Left cardiac atrium (tissue), 4 donors: Measurements from ENCODE around the gene URM1. TPM values are rescaled to one million over a fixed set of nuclear protein-coding genes. Genes with fewer than 3 reads are reported as not detected.
"Not testable (repeated sequence)": the region's sequence is repeated elsewhere in the genome, so short reads cannot be mapped to it uniquely, and the experiment has no call there.

Experiments used
- ATAC-seq, 2 donors: fragments of 200-7000 bp; cut with Tn5 transposase; one replicate each; pipeline ENCODE4 v1.9.1; 2020; ENCODE audit warnings: mild to moderate bottlenecking in 2 of 2, moderate library complexity in 2 of 2
- DNase-seq: peaks from one replicate; pipeline ENCODE4 v3.0.0-alpha.2; 2020
- intact Hi-C, 2 donors: fragments of 100-400 bp; cut with DNase I; formaldehyde crosslinking; loops; one replicate each; pipeline versions ENCODE4 v1.14.1 to v1.15.1; 2022 to 2023
- total RNA-seq, 2 donors: library from RNA; stranded (reverse); fragmentation: NEBNext Ultra II Directional; extraction: Animal tissue kit (Norgen Biotek cat#: 25700); gene quantifications; one replicate each; pipeline ENCODE4 v1.2.1, GENCODE V29; 2021
- donor health status: DM: no; HTN: yes; CAD: no.
- donor health status: DM: no; HTN: yes; CAD: no; lungs with severe emphysema.
- donor health status: DM: yes; HTN: yes; CAD: no.
- donor health status: Dilated cardiomyopathy.

Gene URM1
- total RNA-seq, 2 donors from 2014 or later = 49.8 to 58.0 TPM

DNA sequence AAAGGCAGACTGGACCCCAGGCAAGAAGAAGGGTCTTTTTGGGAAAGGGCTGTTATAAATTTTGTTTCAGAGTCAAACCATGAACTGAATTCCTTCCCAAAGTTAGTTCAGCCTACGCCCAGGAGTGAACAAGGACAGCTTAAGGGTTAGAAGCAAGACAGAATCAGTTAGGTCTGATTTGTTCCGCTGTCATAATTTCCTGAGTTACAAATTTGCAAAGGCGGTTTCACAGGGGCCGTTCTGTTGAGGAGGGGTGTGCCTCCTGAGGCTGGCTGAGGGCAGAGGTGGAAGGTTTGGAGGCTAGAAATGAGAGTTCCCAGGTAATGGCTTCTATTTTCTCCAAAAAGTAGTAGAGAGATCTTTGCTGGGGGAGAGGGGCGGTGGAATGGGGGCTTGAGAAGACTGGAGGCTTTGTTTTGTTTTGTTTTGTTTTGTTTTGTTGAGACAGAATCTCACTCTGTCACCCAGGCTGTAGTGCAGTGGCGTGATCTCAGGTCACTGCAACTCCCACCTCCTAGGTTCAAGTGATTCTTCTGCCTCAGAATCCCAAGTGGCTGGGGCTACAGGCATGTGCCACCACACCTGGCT is 45.4 kb downstream of the URM1 start:
- no peak for ATAC-seq
- no peak for DNase-seq
- intact Hi-C loops = loop anchor here in 1 of 2 donors (10.0 kb wide), 1 partner anchor 122 kb away; no protein-coding TSS in a partner anchor

DNA sequence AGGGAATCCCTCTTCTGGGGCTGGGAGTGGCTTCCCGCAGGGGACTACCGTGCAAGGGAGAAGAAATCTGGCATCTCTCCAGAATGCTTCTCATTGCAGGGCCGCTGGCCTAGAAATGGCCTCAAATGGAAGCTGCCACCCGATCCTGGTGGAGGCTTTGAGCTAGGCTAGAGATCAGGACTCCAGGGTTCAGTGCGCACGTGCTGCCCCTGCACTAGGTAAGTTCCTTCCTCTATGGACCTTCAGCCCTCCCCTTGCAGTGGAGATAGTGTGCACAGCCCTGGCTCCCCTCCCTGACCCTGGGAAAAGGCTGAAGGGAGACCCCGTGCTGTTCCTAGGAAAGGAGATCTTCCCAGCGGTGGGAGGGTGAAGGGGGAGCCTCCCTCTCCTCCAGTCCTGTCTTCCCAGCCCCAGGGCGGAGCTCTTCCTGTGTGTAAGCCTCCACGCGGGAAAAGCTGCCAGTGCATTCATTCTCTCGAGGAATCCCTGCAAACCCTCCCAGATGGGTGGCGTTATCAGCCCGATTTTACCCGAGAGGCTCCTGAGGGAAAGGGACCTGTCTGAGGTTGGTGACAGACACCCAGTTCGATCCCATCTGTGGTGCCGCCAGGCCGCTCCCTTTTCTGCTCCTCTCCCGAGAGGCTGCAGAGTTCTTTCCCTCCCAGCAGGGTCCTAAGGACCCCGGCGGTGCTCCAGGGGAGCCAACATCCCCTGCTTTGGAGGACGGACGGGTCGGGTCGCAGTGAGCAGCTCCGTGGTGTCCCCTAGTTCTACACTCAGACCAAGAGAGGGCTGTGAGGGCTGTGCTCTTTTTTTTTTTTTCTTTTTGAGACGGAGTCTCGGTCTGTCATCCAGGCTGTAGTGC is 48.1 kb downstream of the URM1 start:
- intact Hi-C loops = loop anchor here in 1 of 2 donors (10.0 kb wide), 1 partner anchor 124 kb away; no protein-coding TSS in a partner anchor
- no peak for ATAC-seq
- no peak for DNase-seq

DNA sequence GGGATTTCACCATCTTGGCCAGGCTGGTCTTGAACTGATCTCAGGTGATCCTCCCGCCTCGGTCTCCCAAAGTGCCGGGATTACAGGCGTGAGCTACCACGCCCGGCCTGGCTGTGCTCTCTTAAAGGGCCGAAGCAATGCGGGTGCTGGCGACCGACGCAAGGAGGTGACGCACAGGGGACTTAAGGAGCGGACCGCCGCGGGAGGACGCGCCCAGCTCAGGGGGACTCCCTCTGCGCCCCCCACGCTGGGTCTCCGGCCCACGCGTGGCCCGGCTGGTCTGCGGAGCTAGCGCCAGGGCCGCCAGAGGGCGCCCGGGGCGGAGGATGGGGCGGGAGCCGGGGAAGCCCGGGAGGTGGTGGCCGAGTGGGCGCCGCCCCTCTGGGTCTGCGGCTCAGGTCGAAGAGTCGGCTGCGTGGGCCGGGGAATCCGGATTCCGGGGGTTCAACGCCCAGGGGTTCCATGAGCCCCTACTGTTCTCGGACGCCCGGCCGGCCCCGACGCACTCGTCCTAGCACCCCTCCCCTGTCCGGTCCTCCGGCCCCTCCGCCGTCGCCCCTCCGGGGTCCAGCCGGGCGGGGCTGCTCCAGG is 49.0 kb downstream of the URM1 start:
- intact Hi-C loops = no loop called here
- peak; percentile 81 for DNase-seq
- ATAC-seq = peak; percentile 93 to 94

DNA sequence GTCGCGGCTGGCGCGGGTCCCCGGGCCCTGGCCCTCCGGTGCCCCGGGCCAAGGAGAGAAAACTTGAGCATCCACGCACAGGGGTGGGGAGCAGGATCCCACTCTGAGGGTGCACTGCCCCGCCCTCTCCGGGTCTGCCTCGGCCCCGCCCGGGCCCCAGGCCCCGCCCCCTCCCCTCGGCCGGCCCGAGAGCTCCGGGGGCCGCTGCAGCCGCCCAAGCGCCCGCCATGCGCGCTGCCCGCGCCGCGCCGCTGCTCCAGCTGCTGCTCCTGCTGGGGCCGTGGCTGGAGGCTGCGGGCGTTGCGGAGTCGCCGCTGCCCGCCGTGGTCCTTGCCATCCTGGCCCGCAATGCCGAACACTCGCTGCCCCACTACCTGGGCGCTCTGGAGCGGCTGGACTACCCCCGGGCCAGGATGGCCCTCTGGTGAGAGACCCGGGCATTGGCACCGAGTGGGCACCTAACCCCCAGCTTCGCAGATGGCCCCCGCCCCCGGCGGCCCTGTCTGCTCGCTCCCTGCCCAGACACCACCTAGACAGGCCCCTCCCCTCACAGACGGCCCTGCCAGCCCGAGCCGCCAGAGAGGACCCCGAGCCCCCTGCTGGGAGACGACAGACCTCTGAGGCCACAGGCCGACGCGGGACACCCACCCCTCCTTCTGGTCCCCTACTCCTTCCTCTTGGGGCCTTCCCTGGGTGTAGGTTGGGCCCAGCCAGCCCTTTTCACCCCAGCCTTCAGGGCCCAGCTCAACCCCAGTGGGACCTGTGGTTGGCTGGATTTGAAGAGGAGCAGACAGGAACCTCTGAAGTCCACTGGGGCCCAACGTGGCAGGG is 49.7 kb downstream of the URM1 start, which contains the start of gene CERCAM:
Gene CERCAM (plus strand): TSS at position 207 of the 831 bp plus-strand sequence. CDS start 21 bp downstream, at position 228.
- ATAC-seq (peak; percentile 94 to 95), DNase-seq (peak; percentile 76)
- intact Hi-C loops = no loop called here

DNA sequence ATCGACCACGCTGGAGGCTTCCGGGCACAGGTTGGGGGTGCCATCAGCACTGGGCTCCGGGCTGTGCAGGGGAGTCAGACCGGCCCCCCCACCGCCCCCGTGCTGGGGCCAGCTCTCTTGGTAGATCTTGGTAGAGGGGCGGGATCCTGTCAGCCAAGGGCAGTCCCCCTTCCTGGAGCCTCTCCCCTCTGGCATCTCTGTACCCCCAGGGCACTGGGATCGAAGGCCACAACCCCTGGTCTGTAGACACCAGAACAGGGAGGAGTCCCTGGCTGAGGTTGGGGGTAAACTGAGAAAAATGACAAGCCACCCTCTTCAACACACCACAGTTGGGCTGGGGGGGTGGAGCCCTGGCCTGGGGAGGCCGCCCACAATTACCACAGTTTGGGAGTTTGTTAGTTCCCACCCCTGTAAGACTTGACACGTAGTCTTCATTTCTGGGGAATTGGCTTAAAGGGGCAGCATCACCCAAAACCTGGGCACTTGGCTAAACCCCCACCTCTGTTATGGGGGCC is 50.4 kb downstream of the URM1 start:
- intact Hi-C loops = no loop called here
- peak; percentile 2 to 27 for ATAC-seq
- no peak for DNase-seq

DNA sequence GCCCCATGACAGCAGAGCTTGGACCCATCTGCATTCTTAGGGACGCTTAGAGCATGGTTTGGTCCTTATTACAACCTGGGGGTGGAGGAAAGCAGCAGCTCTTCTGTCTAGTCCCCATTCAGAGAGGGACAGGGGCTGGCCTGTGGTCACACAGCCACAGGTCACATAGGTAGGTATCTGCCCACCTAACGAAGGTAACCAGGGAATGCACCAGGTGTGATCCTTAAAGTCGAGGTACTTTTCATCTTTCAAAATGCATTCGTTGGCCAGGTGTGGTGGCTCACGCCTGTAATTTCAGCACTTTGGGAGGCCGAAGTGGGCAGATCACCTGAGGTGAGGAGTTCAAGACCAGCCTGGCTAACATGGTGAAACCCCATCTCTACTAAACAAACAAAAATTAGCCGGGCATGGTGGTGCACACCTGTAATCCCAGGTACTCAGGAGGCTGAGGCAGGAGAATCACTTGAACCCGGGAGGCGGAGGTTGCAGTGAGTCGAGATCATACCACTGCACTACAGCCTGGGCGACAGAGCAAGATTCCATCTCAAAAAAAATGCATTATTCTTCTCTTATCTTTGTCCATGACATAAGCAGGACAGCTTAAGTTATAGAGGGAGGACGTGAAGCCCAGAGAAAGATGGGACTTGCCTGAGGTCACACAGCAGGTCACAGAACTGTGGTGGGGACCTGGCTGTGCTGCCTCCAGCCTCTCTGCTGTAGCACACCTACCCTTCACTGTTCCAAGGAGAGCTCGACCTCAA is 51.0 kb downstream of the URM1 start:
- ATAC-seq, DNase-seq, intact Hi-C loops: not testable (repeated sequence)

DNA sequence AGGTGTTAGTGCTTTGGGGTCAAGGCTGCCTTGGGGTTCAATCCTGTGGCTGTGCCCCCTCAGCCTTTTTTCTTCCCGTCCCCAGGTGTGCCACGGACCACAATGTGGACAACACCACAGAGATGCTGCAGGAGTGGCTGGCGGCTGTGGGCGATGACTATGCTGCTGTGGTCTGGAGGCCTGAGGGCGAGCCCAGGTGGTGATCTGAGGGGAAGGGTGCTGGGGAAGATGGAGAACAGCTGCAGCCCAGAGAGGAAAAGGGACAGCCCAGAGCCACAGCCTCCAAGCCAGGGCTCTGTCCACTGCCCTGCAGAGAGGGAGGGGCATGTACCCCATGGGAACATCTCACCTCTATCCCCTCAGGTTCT is 51.6 kb downstream of the URM1 start:
- no peak for DNase-seq
- intact Hi-C loops = no loop called here
- ATAC-seq = no peak

DNA sequence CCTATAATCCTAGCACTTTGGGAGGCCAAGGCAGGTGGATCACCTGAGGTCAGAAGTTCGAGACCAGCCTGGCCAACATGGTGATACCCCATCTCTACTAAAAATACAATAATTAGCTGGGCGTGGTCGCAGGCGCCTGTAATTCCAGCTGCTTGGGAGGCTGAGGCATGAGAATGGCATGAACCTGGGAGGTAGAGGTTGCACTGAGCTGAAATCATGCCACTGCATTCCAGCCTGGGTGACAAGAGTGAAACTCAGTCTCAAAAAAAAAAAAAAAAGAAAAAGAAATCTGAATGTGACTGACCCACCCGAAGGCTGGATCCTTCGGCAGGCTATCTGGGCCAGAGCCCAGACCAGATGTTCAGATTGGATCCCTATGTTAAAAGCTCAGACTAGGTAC is 52.2 kb downstream of the URM1 start:
- intact Hi-C loops, DNase-seq, ATAC-seq: not testable (repeated sequence)

DNA sequence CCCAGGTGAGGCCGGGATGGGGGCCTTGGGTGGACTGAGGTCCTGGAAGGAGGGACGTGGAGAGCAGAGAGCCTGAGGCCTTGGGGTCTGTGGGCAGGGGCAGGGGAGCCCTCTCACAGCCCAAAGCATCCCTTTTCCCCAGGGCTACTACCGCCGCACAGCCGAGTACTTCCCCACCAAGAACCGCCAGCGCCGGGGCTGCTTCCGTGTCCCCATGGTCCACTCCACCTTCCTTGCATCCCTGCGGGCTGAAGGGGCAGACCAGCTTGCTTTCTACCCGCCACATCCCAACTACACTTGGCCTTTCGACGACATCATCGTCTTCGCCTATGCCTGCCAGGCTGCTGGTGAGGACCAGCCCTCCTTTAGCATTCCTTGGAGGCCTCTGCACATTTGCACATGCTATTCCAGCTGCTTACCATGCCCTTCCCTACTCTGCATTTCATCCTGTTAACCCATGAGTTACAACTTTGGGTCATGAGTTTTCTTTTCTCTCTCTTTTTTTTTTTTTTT is 53.1 kb downstream of the URM1 start:
- intact Hi-C loops = no loop called here
- ATAC-seq = no peak
- DNase-seq = no peak

DNA sequence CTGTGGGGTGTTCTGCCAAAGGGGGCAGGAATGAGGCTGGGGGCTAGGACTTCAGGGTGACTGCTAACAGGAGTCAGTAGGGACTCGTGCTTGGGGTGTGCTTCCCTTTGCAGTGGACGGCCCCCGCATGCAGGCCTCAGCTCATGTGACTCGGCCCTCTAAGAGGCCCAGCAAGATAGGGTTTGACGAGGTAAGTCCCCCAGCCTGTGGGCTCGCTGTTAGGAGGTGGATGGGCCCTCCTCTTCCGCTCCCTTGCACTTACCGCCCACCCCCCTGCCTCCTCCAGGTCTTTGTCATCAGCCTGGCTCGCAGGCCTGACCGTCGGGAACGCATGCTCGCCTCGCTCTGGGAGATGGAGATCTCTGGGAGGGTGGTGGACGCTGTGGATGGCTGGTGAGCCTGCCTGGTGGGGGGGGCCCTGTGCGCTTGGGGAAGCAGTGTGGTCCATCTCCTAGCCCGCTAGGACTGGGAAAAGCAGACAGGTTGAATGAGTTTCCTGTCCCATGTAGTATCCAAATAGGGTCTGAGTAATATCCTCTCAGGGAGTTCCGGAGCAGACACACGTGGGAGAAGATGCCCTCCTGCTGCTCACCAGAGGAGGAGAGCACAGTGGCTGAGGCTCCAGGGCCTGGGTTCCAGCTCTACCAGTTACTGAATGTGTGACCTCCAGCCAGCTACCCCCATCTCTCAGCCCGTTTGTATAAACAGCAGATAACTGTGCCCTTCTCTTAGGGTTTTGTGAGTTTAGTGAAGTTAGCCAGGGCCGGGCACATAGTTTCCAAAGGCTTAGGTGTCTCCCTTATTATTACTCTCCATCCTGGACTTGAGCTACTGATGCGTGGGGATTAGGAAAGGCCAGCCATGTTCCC is 57.7 kb downstream of the URM1 start:
- ATAC-seq = no peak
- intact Hi-C loops = no loop called here
- DNase-seq = no peak

DNA sequence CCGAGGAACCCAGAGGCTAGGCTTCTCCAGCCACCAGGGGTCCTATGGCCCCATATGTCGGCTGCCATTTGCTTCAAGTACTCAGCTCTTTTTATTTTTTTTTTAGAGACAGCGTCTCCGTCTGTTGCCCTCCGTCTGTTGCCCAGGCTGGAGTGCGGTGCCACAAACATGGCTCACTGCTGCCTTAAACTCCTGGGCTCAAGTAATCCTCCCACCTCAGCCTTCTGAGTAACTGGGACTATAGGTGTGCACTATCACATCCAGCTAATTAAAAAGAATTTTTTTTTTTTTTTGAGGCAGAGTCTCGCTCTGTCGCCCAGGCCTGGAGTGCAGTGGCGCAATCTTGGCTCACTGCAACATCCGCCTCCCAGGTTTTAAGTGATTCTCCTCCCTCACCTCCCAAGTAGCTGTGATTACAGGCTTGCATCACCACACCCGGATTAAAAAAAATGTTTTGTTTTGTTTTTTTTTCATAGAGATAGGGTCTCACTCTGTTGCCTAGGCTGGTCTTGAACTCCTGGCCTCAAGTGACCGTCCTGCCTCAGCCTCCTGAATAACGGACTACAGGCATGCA is 58.4 kb downstream of the URM1 start:
- ATAC-seq (no peak), DNase-seq (no peak)
- intact Hi-C loops = no loop called here

DNA sequence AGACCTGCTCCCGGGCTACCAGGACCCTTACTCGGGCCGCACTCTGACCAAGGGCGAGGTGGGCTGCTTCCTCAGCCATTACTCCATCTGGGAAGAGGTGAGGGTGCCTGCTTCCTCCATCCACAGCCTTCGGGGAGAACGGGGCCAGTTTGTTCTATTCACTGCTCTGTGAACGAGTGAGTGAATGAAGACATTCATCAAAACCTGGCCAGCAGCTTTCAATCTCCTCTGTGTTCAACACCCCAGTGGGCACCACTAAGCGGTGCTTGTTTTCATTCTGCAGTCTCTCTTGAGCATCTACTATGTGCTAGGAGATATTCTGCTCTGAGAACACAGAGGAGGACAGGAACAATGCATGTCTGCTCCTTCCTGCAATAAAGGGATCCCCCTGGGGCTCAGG is 60.0 kb downstream of the URM1 start:
- intact Hi-C loops = no loop called here
- DNase-seq (no peak), ATAC-seq (no peak)

DNA sequence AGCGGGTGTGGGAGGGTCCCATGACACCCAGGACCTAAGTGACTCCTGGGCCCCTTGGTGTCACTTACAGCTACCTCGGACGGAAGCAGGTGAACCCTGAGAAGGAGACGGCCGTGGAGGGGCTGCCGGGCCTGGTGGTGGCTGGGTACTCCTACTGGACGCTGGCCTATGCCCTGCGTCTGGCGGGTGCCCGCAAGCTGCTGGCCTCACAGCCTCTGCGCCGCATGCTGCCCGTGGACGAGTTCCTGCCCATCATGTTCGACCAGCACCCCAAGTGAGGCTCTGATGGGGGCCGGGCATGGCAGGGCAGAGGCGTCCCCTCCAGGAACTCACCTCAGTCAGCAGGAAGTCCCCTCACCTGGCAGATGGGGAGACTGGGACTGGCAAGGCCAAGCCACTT is 63.2 kb downstream of the URM1 start:
- intact Hi-C loops = no loop called here
- no peak for ATAC-seq
- no peak for DNase-seq

DNA sequence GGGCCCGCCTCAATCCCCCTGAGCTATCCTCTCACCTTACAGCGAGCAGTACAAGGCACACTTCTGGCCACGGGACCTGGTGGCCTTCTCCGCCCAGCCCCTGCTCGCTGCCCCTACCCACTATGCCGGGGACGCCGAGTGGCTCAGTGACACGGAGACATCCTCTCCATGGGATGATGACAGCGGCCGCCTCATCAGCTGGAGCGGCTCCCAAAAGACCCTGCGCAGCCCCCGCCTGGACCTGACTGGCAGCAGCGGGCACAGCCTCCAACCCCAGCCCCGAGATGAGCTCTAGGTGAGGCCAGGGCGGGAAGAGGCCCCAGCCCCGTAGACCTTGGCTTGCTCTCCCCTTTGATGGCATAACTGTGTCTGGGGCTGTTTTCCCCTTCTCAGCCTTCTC is 64.4 kb downstream of the URM1 start:
- DNase-seq (no peak), ATAC-seq (no peak)
- intact Hi-C loops = no loop called here

DNA sequence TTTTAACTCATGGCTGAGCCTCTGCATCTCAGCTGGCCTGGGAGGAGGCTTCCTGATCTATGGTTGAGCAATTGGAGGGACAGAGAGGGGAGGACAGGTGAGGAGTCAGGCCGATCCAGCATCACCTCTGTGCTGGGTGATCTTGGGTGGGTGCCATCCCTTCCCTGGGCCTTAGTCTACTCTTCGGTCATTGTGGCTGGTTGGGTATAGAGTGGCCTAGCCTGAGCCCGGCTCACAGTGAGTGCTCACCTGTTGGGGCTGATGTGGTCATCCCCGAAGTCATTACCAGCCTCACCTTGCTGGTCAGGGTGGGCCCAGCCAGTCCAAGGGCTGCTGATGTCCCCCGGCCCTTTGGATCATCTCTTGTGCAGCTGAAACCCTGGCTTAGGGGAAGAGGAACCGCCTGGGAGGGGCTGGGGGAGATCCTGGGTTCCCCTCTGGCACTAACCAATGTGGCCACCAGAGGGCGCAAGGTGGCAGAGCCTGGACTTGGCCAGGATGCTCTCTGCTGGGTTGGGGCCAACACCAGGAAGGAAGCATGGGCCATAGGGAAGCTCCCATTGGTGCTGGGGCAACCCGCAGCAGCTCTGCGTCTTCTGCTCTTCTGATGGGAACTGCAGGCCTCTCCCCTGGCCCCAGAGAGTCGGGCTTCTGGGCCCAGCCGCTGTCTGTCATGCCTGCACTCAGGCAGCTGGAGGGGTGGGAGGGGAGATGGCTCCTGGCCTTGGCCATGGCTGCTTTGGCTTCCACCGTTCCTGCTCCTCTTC is 67.4 kb downstream of the URM1 start:
- peak; percentile 92 for DNase-seq
- ATAC-seq = peak; percentile 91 to 94
- intact Hi-C loops = no loop called here

DNA sequence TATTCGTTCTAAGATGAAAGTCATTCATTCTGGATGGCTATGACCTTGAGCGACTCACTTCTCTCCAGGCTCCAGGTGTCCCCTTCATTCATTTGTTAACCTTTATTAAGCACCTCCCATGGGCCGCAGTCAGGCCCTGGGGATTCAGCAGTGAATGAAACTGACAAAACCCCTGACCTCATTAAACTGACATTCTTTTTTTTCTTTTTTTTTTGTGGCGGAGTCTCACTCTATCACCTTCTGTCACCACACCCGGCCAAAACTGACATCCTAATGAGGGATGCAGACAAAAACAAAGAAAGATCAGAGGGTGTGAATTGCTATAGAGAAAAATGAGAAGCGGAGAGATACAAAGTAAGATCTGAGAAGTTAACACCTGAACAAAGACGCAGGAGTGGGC is 68.1 kb downstream of the URM1 start:
- intact Hi-C loops = no loop called here
- DNase-seq (no peak), ATAC-seq (no peak)
